SK-N-SH (cell line): ENCODE measurements around the gene P2RX3. TPM values are rescaled to one million over a fixed set of nuclear protein-coding genes. Genes with fewer than 3 reads are reported as not detected.

Experiments used
- CTCF ChIA-PET: fragments of 300-600, 350-600 bp; formaldehyde crosslinking; extraction: SDS; loops from one replicate; lab custom pipeline; 2021; lab: Yijun Ruan, JAX
- POLR2A ChIA-PET: fragments of 350-600 bp; sonication (Branson Sonifier 250); formaldehyde crosslinking; extraction: SDS; loops from one replicate; lab custom pipeline; 2020; ENCODE audit warnings: antibody characterized with exemption, inconsistent platforms; lab: Yijun Ruan, JAX
- DNase-seq: peaks from one replicate; pipeline ENCODE4 v3.0.0; 2012
- H2AFZ ChIP-seq: fragments of 200-600 bp; sonication (generic); 2 replicates; pipeline ENCODE4 v1.8.1; 2016; ENCODE audit warnings: antibody characterized with exemption, mild to moderate bottlenecking, low read depth
- H3F3A ChIP-seq: fragments of 200-600 bp; sonication (generic); replicated peaks from 2 replicates; pipeline ENCODE3; 2016; ENCODE audit warnings: antibody characterized with exemption, mild to moderate bottlenecking; ENCODE audit not compliant: insufficient read depth
- H3K27ac ChIP-seq, 2 experiments: fragments of 200-500 bp in 1 of 2; fragments of 200-600 bp in 1 of 2; sonication (Bioruptor generic) in 1 of 2; sonication (generic), shearing (Covaris generic) in 1 of 2; 2 replicates each; pipeline versions ENCODE4 v1.5.1 to v1.6.1; 2014 to 2016; ENCODE audit warnings: low read depth in 2 of 2, inconsistent platforms in 1 of 2, low read length in 1 of 2, mild to moderate bottlenecking in 1 of 2, mixed read lengths in 1 of 2
- H3K27me3 ChIP-seq: fragments of 200-600 bp; sonication (generic), shearing (Covaris generic); 2 replicates; pipeline ENCODE4 v1.6.1; 2016; ENCODE audit warnings: mixed run types; ENCODE audit not compliant: insufficient read depth
- H3K36me3 ChIP-seq, 2 experiments: fragments of 200-500 bp in 1 of 2; fragments of 200-600 bp in 1 of 2; sonication (Bioruptor generic) in 1 of 2; sonication (generic) in 1 of 2; replicated peaks in 1 of 2; 2 replicates each; pipeline versions ENCODE3 to v1.5.1; 2014 to 2016; ENCODE audit warnings: low read length in 1 of 2, mild to moderate bottlenecking in 1 of 2; ENCODE audit not compliant: insufficient read depth in 2 of 2, control insufficient read depth in 1 of 2
- H3K4me1 ChIP-seq, 2 experiments: fragments of 200-500 bp in 1 of 2; fragments of 200-600 bp in 1 of 2; sonication (Bioruptor generic) in 1 of 2; sonication (generic), shearing (Covaris generic) in 1 of 2; 2 replicates each; pipeline versions ENCODE4 v1.5.1 to v1.6.1; 2014 to 2016; ENCODE audit warnings: low read depth in 1 of 2, low read length in 1 of 2, mixed run types in 1 of 2; ENCODE audit not compliant: insufficient read depth in 2 of 2, control insufficient read depth in 1 of 2
- H3K4me2 ChIP-seq: fragments of 200-600 bp; sonication (generic), shearing (Covaris generic); 2 replicates; pipeline ENCODE4 v1.6.1; 2017; ENCODE audit warnings: mixed run types
- H3K4me3 ChIP-seq, 2 experiments: fragments of 200-500 bp in 1 of 2; fragments of 200-600 bp in 1 of 2; sonication (Bioruptor generic) in 1 of 2; sonication (generic), shearing (Covaris generic) in 1 of 2; 2 replicates each; pipeline versions ENCODE4 v1.5.1 to v1.8.1; 2014 to 2016; ENCODE audit warnings: low read depth in 2 of 2, inconsistent platforms in 1 of 2, low read length in 1 of 2, mild to moderate bottlenecking in 1 of 2, mixed read lengths in 1 of 2, moderate library complexity in 1 of 2
- H3K79me2 ChIP-seq: fragments of 200-600 bp; sonication (generic); 2 replicates; pipeline ENCODE4 v1.8.1; 2017; ENCODE audit warnings: mild to moderate bottlenecking; ENCODE audit not compliant: insufficient read depth
- H3K9ac ChIP-seq: fragments of 200-600 bp; sonication (generic); 2 replicates; pipeline ENCODE4 v1.6.1; 2017; ENCODE audit warnings: mixed run types
- H3K9me2 ChIP-seq: fragments of 200-600 bp; sonication (generic); 2 replicates; pipeline ENCODE4 v1.6.1; 2017; ENCODE audit warnings: mixed run types
- H3K9me3 ChIP-seq: fragments of 200-600 bp; sonication (generic); 2 replicates; pipeline ENCODE4 v1.6.1; 2017; ENCODE audit warnings: mixed run types, mild to moderate bottlenecking, moderate library complexity
- H4K20me1 ChIP-seq: fragments of 200-600 bp; sonication (generic); 2 replicates; pipeline ENCODE4 v1.6.1; 2017; ENCODE audit warnings: mild to moderate bottlenecking, mixed run types; ENCODE audit not compliant: insufficient read depth
- CHD2 ChIP-seq: fragments of 150-350 bp; IDR thresholded peaks from 2 replicates; pipeline ENCODE4 v1.6.1; 2018; ENCODE audit warnings: low read length; ENCODE audit not compliant: partially characterized antibody
- ELF1 ChIP-seq: IDR thresholded peaks from 2 replicates; pipeline ENCODE4 v1.4.0; 2012
- EP300 ChIP-seq, 2 experiments: IDR thresholded peaks; 2 replicates each; pipeline versions ENCODE4 v1.4.0 to v1.6.1; 2012; ENCODE audit warnings: borderline replicate concordance in 1 of 2, low read depth in 1 of 2, low read length in 1 of 2
- FOSL2 ChIP-seq: IDR thresholded peaks from 2 replicates; pipeline ENCODE4 v1.4.0; 2012; ENCODE audit warnings: low read depth, mild to moderate bottlenecking, moderate library complexity, borderline replicate concordance
- FOXM1 ChIP-seq: IDR thresholded peaks from 2 replicates; pipeline ENCODE4 v1.4.0; 2012; ENCODE audit warnings: low read depth, mild to moderate bottlenecking
- GATA2 ChIP-seq: sonication (generic); formaldehyde crosslinking; IDR thresholded peaks from 2 replicates; pipeline ENCODE4 v1.5.0; 2020; ENCODE audit warnings: mild to moderate bottlenecking, missing genetic modification reagents
- MAX ChIP-seq: IDR thresholded peaks from 2 replicates; pipeline ENCODE4 v1.4.0; 2012; ENCODE audit warnings: low read depth
- MEF2A ChIP-seq: IDR thresholded peaks from 2 replicates; pipeline ENCODE4 v1.4.0; 2012; ENCODE audit warnings: low read depth, borderline replicate concordance
- NFIC ChIP-seq: IDR thresholded peaks from 2 replicates; pipeline ENCODE4 v1.4.0; 2012; ENCODE audit warnings: borderline replicate concordance
- RAD21 ChIP-seq: IDR thresholded peaks from 2 replicates; pipeline ENCODE4 v1.6.1; 2012; ENCODE audit warnings: mild to moderate bottlenecking, low read length
- RCOR1 ChIP-seq: fragments of 150-350 bp; IDR thresholded peaks from 2 replicates; pipeline ENCODE4 v1.6.1; 2017; ENCODE audit warnings: antibody characterized with exemption, low read length
- RFX5 ChIP-seq: IDR thresholded peaks from 2 replicates; pipeline ENCODE4 v1.6.1; 2012; ENCODE audit warnings: mild to moderate bottlenecking, improper control_type of control experiment, low read length
- TCF12 ChIP-seq: IDR thresholded peaks from 2 replicates; pipeline ENCODE4 v1.4.0; 2012
- USF1 ChIP-seq: IDR thresholded peaks from 2 replicates; pipeline ENCODE4 v1.4.0; 2012; ENCODE audit warnings: low read depth, borderline replicate concordance
- YY1 ChIP-seq: IDR thresholded peaks from 2 replicates; pipeline ENCODE4 v1.4.0; 2012; ENCODE audit warnings: low read depth, mild to moderate bottlenecking
- WGBS: methylation state at CpG from one replicate; pipeline ENCODE4 v1.1.6; 2017; ENCODE audit warnings: low lambda C conversion rate; 5-methylcytosine and 5-hydroxymethylcytosine counted together
- polyA plus RNA-seq, 3 experiments: library from polyadenylated mRNA; depleted of rRNA; stranded (reverse); fragments of >200 nt; gene quantifications; 2 replicates each; pipeline ENCODE4 v1.2.3, GENCODE V29; 2012
- TF ChIP-seq, protein P1 (sequence below): fragments of 150-350 bp; IDR thresholded peaks from 2 replicates; pipeline ENCODE4 v1.6.1; 2016; ENCODE audit warnings: mild to moderate bottlenecking, low read depth, low read length
- TF ChIP-seq, protein P2 (sequence below): IDR thresholded peaks from 2 replicates; pipeline ENCODE4; 2012

P2RX3 gene
- polyA plus RNA-seq, 1 of the 3 experiments (the other 2 are of a cell fraction) = not detected

DNA sequence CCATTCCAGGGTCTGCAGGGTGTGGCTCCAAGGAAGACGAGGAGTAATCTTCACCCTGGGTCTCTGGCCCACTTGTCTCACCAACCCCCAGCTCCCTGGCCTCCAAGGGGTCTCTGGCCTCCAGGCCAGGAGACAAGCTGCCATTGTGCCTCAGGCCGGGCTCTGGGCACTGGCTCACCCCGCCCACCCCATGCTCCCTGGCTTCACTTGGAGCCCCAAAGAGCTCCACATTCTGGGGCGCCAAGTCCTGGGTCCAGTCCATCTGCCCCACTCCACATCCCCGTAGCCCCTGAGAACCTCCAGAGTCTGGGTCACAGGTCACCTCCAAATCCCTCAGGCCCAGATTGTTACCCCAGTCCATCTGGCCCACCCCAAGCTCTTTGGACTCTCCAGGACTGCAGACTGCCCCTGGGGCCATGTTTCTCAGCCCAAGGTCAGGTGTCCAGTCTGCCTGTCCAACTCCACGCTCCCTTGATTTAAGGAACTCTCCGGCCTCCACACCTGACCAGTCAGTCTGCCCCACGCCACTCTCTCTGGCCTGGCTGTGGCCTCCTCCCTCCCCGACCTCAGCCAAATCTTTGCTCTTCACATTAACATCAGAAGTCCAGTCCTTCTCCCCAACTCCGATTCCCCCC lies 29.6 kb upstream of the P2RX3 start:
- DNase-seq = no peak
- Histone ChIP-seq H4K20me1 (peaks cover 35% of the 10 kb centered on the region), H3K4me2 (no peak overlapping the region), H3K79me2 (peaks cover 68% of the 10 kb centered on the region), H3K9me3 (no peaks in the 10 kb centered on the region), H2AFZ (no peak overlapping the region), H3K9ac (no peak overlapping the region), H3K27ac (no peak overlapping the region)
- WGBS = 96% methylated on average over 7 of the region's 10 CpGs
- POLR2A ChIA-PET = interaction anchor here (1.4 kb wide), 1 partner anchor 15 kb away, joined by 7 read pairs; no protein-coding TSS in a partner anchor
- TF ChIP-seq, protein P1, sequence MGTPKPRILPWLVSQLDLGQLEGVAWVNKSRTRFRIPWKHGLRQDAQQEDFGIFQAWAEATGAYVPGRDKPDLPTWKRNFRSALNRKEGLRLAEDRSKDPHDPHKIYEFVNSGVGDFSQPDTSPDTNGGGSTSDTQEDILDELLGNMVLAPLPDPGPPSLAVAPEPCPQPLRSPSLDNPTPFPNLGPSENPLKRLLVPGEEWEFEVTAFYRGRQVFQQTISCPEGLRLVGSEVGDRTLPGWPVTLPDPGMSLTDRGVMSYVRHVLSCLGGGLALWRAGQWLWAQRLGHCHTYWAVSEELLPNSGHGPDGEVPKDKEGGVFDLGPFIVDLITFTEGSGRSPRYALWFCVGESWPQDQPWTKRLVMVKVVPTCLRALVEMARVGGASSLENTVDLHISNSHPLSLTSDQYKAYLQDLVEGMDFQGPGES = no peak
- TF ChIP-seq NFIC (no peak), MEF2A (no peak), RCOR1 (no peak), RAD21 (no peak), USF1 (no peak), CHD2 (no peak), ELF1 (no peak), YY1 (no peak), MAX (no peak), GATA2 (no peak), FOSL2 (no peak), FOXM1 (no peak), TCF12 (no peak), RFX5 (no peak), EP300 (IDR thresholded peaks at IDR 0.05; ENCODE audit: borderline replicate concordance in 1 of 2, low read depth in 1 of 2, low read length in 1 of 2) (no peak)
- TF ChIP-seq, protein P2, sequence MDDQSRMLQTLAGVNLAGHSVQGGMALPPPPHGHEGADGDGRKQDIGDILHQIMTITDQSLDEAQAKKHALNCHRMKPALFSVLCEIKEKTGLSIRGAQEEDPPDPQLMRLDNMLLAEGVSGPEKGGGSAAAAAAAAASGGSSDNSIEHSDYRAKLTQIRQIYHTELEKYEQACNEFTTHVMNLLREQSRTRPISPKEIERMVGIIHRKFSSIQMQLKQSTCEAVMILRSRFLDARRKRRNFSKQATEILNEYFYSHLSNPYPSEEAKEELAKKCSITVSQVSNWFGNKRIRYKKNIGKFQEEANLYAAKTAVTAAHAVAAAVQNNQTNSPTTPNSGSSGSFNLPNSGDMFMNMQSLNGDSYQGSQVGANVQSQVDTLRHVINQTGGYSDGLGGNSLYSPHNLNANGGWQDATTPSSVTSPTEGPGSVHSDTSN = no peak
- TF ChIP-seq, all 33 proteins: peak for 0
- Histone ChIP-seq H3K4me1 (peaks cover 0 to 10% of the 10 kb centered on the region in 2 experiments; a peak in 2 of 4 replicates), H3K9me2 (no peaks in the 10 kb centered on the region), H3K36me3 (peaks cover 17 to 50% of the 10 kb centered on the region in 2 experiments), H3K27me3 (no peaks in the 10 kb centered on the region), H3K4me3 (no peak overlapping the region), H3F3A (peaks cover 8% of the 10 kb centered on the region)
- CTCF ChIA-PET = interaction anchor here (1.3 to 2.6 kb wide), 2 partner anchors 19 to 59 kb away, joined by 3 to 10 read pairs; no protein-coding TSS in a partner anchor
